K562 (cell line): ENCODE measurements around the gene NMRK1. TPM values are rescaled to one million over a fixed set of nuclear protein-coding genes. Genes with fewer than 3 reads are reported as not detected.
A peak's percentile ranks its signal among the peaks of the same experiment; 100 is the strongest.

Experiments used
- ATF1 ChIP-seq, 2 experiments: fragments of 450-650 bp in 1 of 2; IDR thresholded peaks; 2 replicates each; pipeline ENCODE4 v1.6.1; 2016; ENCODE audit warnings: missing compliant biosample characterization in 1 of 2, missing genetic modification characterization in 1 of 2
- ATF7 ChIP-seq: fragments of 450-650 bp; IDR thresholded peaks from 2 replicates; pipeline ENCODE4 v1.7.1; 2014; ENCODE audit warnings: mild to moderate bottlenecking, moderate library complexity
- BCOR ChIP-seq: fragments of 450-650 bp; IDR thresholded peaks from 2 replicates; pipeline ENCODE4 v1.6.1; 2016
- CBFA2T3 ChIP-seq: fragments of 450-650 bp; IDR thresholded peaks from 2 replicates; pipeline ENCODE4 v1.6.1; 2017
- CREM ChIP-seq: IDR thresholded peaks from 2 replicates; pipeline ENCODE4 v1.6.1; 2014; ENCODE audit warnings: antibody characterized with exemption, low read depth
- DMBX1 ChIP-seq: fragments of 250-450 bp; sonication (Bioruptor Pico); IDR thresholded peaks from 2 replicates; pipeline ENCODE4 v1.8.0; 2022; ENCODE audit warnings: inconsistent platforms, mild to moderate bottlenecking, moderate library complexity, borderline replicate concordance
- E2F3 ChIP-seq: fragments of 250-450 bp; sonication (Bioruptor Pico); IDR thresholded peaks from 2 replicates; pipeline ENCODE4 v1.4.0; 2020; ENCODE audit warnings: mild to moderate bottlenecking
- FIP1L1 ChIP-seq: fragments of 200-400 bp; formaldehyde crosslinking; IDR thresholded peaks from 2 replicates; pipeline ENCODE4 v1.6.1; 2018; ENCODE audit warnings: mild to moderate bottlenecking, low read depth, low read length; ENCODE audit not compliant: poor library complexity, severe bottlenecking
- GABPB1 ChIP-seq: sonication (generic); formaldehyde crosslinking; IDR thresholded peaks from 2 replicates; pipeline ENCODE4 v1.8.0; 2022; ENCODE audit warnings: mild to moderate bottlenecking, missing genetic modification reagents
- HSF4 ChIP-seq: fragments of 250-450 bp; sonication (Bioruptor Pico); IDR thresholded peaks from 2 replicates; pipeline ENCODE4 v2.1.2; 2022; ENCODE audit warnings: mild to moderate bottlenecking, moderate library complexity, borderline replicate concordance
- JUN ChIP-seq, 2 experiments: sonication (generic) in 1 of 2; formaldehyde crosslinking in 1 of 2; IDR thresholded peaks; 2 replicates each; pipeline versions ENCODE4 v1.6.1 to v1.8.0; 2012 to 2022; ENCODE audit warnings: borderline replicate concordance in 2 of 2, mild to moderate bottlenecking in 2 of 2, improper control_type of control experiment in 1 of 2, low read depth in 1 of 2, low read length in 1 of 2, missing genetic modification reagents in 1 of 2
- KDM1A ChIP-seq, 2 experiments: fragments of 450-650 bp; IDR thresholded peaks; 2 replicates each; pipeline ENCODE4 v1.6.1; 2016; ENCODE audit warnings: mild to moderate bottlenecking in 2 of 2
- POLR2H ChIP-seq: IDR thresholded peaks from 2 replicates; pipeline ENCODE4 v1.6.1; 2016; ENCODE audit warnings: missing genetic modification characterization, low read depth, mild to moderate bottlenecking, control low read depth, missing compliant biosample characterization, moderate library complexity
- RBM39 ChIP-seq: fragments of 200-400 bp; formaldehyde crosslinking; optimal IDR thresholded peaks from 2 replicates; pipeline ENCODE3; 2018; ENCODE audit warnings: low read depth, low read length
- SMAD4 ChIP-seq: fragments of 250-450 bp; sonication (Bioruptor Pico); conservative IDR thresholded peaks from 2 replicates; pipeline ENCODE4 v1.8.0; 2021; ENCODE audit warnings: inconsistent platforms, mild to moderate bottlenecking, moderate library complexity
- SREBF2 ChIP-seq: sonication (generic); formaldehyde crosslinking; IDR thresholded peaks from 2 replicates; pipeline ENCODE4 v1.4.0; 2020; ENCODE audit warnings: mild to moderate bottlenecking, missing genetic modification reagents
- TAF15 ChIP-seq: fragments of 200-400 bp; formaldehyde crosslinking; IDR thresholded peaks from 2 replicates; pipeline ENCODE4 v1.6.1; 2017; ENCODE audit warnings: mild to moderate bottlenecking, low read depth, low read length, moderate library complexity
- ZFP36 ChIP-seq: fragments of 150-350 bp; IDR thresholded peaks from 2 replicates; pipeline ENCODE4 v1.6.1; 2018; ENCODE audit warnings: low read length, low read depth; ENCODE audit not compliant: partially characterized antibody
- polyA plus RNA-seq, 8 experiments: library from polyadenylated mRNA; depleted of rRNA in 4 of 8; stranded (reverse) in 5 of 8; unstranded in 3 of 8; fragments of >200 nt; fragmentation: Nextera tagmentation in 2 of 8; fragmentation: Illumina TruSeq in 1 of 8; extraction: Ambion mirVana in 2 of 8; extraction: Trizol in 1 of 8; gene quantifications; 2 replicates each; pipeline versions ENCODE4 v1.2.1 to v1.2.3, GENCODE V29; 2011 to 2014; ENCODE audit warnings: inconsistent platforms in 1 of 8, missing spikeins in 1 of 8
- total RNA-seq, 7 experiments: library from RNA; depleted of rRNA in 6 of 7; stranded (reverse); fragments of >200 nt in 6 of 7; fragmentation: Illumina TruSeq in 2 of 7; extraction: Trizol in 2 of 7; gene quantifications; 2 replicates each; pipeline versions ENCODE4 v1.2.1 to v1.2.3, GENCODE V29; 2011 to 2021; ENCODE audit warnings: low replicate concordance in 1 of 7
- TF ChIP-seq, protein P1 (sequence below): fragments of 150-350 bp; IDR thresholded peaks from 2 replicates; pipeline ENCODE4 v1.6.1; 2014; ENCODE audit warnings: low read depth, mild to moderate bottlenecking, low read length, borderline replicate concordance
- TF ChIP-seq, protein P2 (sequence below): sonication (generic); formaldehyde crosslinking; IDR thresholded peaks from 2 replicates; pipeline ENCODE4 v1.8.0; 2022; ENCODE audit warnings: mild to moderate bottlenecking, low read depth, missing genetic modification reagents
- TF ChIP-seq, protein P3 (sequence below): fragments of 250-450 bp; sonication (Bioruptor Pico); IDR thresholded peaks from 2 replicates; pipeline ENCODE4 v1.8.0; 2022; ENCODE audit warnings: inconsistent platforms

Gene NMRK1
- total and polyA plus RNA-seq, 9 of the 15 experiments (the other 6 are each of a cell fraction or from before 2014, with no cell fraction given): 1.1 to 3.5 (median 1.7) TPM

DNA sequence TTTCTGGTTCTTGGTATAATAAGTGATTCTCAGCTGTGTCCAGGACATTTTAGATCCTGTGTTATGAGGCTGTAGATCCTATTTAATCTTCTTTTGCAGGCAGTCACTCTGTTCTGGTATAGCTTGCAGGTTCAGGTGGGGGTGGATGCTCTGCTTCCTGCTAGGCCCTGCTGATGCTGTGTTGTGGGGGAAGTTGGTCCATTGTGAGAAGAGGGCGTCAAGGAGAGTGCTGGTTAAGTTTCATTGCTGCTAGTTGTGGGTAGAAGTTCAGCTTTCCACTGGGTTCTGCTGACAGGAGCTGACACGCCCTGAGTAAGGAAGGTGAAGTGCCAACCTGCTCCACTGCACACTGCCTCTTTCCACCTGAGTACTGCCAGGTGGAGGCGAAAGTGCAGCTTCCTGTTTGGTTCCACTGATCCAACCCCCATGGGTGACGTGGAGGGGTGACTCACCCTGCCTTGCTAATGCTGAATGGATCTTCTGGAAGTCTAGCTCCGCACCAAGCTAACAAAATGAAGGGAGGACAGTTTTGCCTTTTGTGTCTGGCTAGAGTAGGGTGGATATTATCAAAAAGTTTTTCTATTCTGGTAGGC, 16.3 kb downstream of the NMRK1 start (continued):
- TF ChIP-seq HSF4 (CRISPR knock-in tag) (no peak), SMAD4 (CRISPR knock-in tag) (0 out of 2 replicates have a peak, but pooled peaks have one; percentile 18), TAF15 (no peak), POLR2H (tag) (no peak), BCOR (no peak), DMBX1 (CRISPR knock-in tag) (peak; percentile 48; the same call in 1 of the 2 replicates), FIP1L1 (no peak), E2F3 (CRISPR knock-in tag) (no peak), CBFA2T3 (no peak), SREBF2 (CRISPR knock-in tag) (no peak), ATF7 (0 out of 2 replicates have a peak, but pooled peaks have one; percentile 20), ZFP36 (peak; percentile 33), RBM39 (no peak), JUN (IDR thresholded peaks at IDR 0.05; ENCODE audit: borderline replicate concordance, low read depth, low read length) (peak; percentile 67), JUN (CRISPR knock-in tag; IDR thresholded peaks at IDR 0.05; ENCODE audit: borderline replicate concordance) (no peak), KDM1A (IDR thresholded peaks at IDR 0.05) (no peak), GABPB1 (CRISPR knock-in tag) (no peak), CREM (peak; percentile 80), ATF1 (CRISPR knock-in tag; IDR thresholded peaks at IDR 0.05) (no peak), ATF1 (tag; IDR thresholded peaks at IDR 0.05) (peak; percentile 32; the same call in 1 of the 2 replicates)
- TF ChIP-seq, protein P1, sequence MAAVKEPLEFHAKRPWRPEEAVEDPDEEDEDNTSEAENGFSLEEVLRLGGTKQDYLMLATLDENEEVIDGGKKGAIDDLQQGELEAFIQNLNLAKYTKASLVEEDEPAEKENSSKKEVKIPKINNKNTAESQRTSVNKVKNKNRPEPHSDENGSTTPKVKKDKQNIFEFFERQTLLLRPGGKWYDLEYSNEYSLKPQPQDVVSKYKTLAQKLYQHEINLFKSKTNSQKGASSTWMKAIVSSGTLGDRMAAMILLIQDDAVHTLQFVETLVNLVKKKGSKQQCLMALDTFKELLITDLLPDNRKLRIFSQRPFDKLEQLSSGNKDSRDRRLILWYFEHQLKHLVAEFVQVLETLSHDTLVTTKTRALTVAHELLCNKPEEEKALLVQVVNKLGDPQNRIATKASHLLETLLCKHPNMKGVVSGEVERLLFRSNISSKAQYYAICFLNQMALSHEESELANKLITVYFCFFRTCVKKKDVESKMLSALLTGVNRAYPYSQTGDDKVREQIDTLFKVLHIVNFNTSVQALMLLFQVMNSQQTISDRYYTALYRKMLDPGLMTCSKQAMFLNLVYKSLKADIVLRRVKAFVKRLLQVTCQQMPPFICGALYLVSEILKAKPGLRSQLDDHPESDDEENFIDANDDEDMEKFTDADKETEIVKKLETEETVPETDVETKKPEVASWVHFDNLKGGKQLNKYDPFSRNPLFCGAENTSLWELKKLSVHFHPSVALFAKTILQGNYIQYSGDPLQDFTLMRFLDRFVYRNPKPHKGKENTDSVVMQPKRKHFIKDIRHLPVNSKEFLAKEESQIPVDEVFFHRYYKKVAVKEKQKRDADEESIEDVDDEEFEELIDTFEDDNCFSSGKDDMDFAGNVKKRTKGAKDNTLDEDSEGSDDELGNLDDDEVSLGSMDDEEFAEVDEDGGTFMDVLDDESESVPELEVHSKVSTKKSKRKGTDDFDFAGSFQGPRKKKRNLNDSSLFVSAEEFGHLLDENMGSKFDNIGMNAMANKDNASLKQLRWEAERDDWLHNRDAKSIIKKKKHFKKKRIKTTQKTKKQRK: no peak
- TF ChIP-seq, protein P2, sequence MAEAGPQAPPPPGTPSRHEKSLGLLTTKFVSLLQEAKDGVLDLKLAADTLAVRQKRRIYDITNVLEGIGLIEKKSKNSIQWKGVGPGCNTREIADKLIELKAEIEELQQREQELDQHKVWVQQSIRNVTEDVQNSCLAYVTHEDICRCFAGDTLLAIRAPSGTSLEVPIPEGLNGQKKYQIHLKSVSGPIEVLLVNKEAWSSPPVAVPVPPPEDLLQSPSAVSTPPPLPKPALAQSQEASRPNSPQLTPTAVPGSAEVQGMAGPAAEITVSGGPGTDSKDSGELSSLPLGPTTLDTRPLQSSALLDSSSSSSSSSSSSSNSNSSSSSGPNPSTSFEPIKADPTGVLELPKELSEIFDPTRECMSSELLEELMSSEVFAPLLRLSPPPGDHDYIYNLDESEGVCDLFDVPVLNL (CRISPR knock-in tag): no peak
- TF ChIP-seq, protein P3, sequence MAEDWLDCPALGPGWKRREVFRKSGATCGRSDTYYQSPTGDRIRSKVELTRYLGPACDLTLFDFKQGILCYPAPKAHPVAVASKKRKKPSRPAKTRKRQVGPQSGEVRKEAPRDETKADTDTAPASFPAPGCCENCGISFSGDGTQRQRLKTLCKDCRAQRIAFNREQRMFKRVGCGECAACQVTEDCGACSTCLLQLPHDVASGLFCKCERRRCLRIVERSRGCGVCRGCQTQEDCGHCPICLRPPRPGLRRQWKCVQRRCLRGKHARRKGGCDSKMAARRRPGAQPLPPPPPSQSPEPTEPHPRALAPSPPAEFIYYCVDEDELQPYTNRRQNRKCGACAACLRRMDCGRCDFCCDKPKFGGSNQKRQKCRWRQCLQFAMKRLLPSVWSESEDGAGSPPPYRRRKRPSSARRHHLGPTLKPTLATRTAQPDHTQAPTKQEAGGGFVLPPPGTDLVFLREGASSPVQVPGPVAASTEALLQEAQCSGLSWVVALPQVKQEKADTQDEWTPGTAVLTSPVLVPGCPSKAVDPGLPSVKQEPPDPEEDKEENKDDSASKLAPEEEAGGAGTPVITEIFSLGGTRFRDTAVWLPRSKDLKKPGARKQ (CRISPR knock-in tag): no peak
